ENCODE measurements around the gene KCTD11.

The KCTD11 gene

DNA sequence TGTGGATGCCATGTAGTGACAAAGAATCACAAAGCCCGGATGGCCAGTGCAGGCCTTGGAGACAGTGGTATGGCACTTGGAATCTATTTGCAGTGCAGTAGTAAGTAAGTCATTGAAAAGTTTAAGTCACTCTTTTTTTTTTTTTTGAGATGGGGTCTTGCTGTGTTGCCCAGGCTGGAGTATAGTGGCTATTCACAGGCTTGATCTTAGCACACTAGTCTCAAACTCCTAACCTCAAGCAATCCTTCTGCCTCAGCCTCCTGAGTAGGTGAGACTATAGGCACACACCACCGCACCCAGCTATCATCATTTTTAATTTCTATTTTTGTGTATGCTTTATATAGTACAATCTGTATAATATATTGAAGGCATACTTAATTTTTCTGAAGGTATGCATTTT lies 46.6 kb downstream of the KCTD11 start:
- no peak for DNase-seq (ENCODE audit: low spot score)
- TF ChIP-seq, protein P1, sequence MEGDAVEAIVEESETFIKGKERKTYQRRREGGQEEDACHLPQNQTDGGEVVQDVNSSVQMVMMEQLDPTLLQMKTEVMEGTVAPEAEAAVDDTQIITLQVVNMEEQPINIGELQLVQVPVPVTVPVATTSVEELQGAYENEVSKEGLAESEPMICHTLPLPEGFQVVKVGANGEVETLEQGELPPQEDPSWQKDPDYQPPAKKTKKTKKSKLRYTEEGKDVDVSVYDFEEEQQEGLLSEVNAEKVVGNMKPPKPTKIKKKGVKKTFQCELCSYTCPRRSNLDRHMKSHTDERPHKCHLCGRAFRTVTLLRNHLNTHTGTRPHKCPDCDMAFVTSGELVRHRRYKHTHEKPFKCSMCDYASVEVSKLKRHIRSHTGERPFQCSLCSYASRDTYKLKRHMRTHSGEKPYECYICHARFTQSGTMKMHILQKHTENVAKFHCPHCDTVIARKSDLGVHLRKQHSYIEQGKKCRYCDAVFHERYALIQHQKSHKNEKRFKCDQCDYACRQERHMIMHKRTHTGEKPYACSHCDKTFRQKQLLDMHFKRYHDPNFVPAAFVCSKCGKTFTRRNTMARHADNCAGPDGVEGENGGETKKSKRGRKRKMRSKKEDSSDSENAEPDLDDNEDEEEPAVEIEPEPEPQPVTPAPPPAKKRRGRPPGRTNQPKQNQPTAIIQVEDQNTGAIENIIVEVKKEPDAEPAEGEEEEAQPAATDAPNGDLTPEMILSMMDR (IDR thresholded peaks at IDR 0.05): no peak
- no peak overlapping the region for H3K27ac ChIP-seq

DNA sequence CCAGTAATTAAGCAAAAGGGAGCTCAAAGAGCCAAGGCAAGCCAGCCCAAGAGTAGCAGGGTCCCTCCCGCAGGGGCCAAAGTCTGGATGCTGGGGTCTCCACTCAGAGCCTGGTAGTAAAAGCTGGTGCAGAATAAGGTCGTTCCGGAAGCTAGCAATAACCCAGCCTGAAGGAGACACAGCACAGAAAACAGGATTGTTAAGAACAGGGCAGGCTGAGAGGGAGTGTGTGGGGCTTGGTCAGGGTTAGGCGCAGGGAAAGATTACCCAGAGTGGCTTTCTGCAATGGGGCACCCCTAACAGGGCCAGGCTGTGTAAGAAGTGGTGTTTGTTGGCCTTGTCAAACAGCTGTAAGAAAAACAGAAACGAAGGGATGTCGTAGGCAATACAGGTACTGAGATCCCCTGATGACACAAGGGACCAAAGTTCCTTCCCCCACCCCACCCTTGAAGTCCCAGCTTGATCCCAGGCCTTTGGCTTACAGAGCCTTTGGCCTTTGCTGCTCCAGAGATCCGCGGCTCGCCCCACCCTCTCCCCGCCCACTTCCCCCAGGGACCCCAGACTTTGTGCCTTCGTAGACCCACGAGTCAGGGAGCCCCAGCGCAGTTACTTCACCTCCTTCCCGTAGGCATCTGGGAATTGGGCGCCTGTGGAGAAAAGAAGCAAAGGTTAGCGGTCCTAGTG lies 51.2 kb downstream of the KCTD11 start:
- Histone ChIP-seq H3K27ac (peak overlapping the region; percentile 73 to 98), H3K4me3 (peak overlapping the region; percentile 90)
- TF ChIP-seq, protein P1 (IDR thresholded peaks at IDR 0.05): no peak
- DNase-seq (ENCODE audit: low spot score): no peak

More for the DNA sequence above, 46.6 kb downstream of the KCTD11 start:
- no peak overlapping the region for H3K4me3 ChIP-seq

DNA sequence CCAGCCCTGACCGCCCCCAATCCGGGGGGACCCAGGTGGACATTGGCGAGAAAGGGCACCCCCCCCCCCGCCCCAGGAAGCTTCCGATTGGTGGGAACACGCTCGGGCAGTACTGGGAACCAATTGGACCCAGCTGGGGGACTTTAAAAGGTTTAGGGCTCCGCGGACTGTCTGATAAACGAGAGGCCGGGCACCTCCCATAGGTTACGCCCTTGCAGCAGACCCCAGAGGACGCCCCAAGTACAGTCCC lies 51.7 kb downstream of the KCTD11 start:
- TF ChIP-seq, protein P1 (IDR thresholded peaks at IDR 0.05): no peak
- DNase-seq (ENCODE audit: low spot score): no peak
- H3K27ac ChIP-seq: peak overlapping the region; percentile 73 to 98
- H3K4me3 ChIP-seq: peak overlapping the region; percentile 90

DNA sequence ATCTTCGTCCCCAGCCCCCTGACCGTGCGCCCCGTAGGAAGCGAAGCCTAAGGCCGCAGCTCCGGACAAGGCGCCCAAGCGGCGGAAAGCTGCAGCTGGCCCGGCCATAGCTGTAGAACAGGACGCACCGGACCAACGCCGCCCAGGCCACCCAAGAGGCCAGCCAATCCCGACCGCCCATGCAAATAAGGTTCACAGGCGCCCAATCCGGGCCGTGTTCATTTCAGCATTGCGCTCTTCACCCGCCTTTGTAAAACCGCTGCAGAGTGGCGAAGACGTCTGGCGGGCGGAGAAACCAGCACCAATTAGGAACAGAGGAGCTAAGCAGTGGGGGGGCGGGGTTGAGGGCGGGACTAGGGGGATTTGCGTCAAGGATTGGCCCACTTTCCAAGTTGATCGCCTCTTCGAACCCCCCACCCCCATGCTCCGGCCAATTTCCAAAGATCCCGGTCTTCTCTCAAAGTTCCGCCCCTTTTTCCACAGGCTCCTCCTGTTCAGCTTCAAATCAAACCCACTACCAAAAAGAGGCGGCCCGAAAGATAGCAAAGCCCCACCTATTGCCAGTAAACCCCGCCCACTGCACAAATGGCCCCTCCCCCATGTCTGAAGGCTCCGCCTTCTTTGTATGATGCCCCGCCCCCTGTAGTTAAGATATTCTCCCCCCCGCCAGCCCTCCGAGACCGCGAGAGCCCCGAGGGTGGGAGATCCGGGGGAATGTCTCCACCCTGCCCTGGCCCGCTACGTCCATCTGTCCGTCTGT lies 52.2 kb downstream of the KCTD11 start, which contains the start of gene TMEM256:
Gene TMEM256, minus strand, starts transcription at position 121 of the 760 bp plus-strand sequence. Its CDS starts 13 bp downstream, at position 108.
- DNase-seq (ENCODE audit: low spot score): peak; percentile 100
- Histone ChIP-seq H3K4me3 (peak within 1 kb of the TSS; percentile 90), H3K27ac (peak within 1 kb of the TSS; percentile 74 to 98)
- TF ChIP-seq, protein P1 (IDR thresholded peaks at IDR 0.05): no peak

All from coronary artery (tissue), 2 donors.